GM12872 (cell line): ENCODE data around the gene LYZL1.

Source experiments
- CTCF ChIP-seq: IDR thresholded peaks from 3 replicates; pipeline ENCODE4 v1.5.1; 2011; ENCODE audit warnings: low read depth, mild to moderate bottlenecking, low read length, moderate library complexity; ENCODE audit not compliant: insufficient read depth

LYZL1 gene

GRCh38 chr10:29319205-29319781 is 30.4 kb downstream of the LYZL1 start:
- TF ChIP-seq CTCF = no peak

- no peak for TF ChIP-seq CTCF
Observed at GRCh38 chr10:29321656-29322055, 32.8 kb downstream of the LYZL1 start.

DNA sequence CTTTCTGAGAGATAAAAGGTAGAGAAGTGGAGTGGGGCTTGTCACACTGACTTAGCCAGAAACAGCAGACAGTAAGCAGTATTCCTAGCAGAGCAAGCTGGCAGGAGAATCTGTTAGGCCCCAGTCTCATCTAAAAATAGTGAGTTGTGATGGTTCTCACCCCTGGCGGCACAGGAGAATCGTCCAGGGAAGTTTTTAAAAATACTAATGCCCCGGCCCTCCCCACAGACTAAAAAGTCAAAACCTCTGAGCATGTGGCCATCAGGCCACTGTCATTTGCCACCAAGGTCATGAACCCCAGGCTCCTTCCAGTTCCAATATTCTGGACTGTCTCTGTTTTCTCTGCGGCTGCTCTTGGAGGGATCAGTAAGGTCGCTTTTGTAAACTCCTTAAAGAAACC is 34.0 kb downstream of the LYZL1 start:
- no peak for TF ChIP-seq CTCF

- TF ChIP-seq CTCF = no peak
Observed at GRCh38 chr10:29323367-29323766, 34.5 kb downstream of the LYZL1 start.

GRCh38 chr10:29324220-29324841 is 35.5 kb downstream of the LYZL1 start:
- TF ChIP-seq CTCF = no peak

DNA sequence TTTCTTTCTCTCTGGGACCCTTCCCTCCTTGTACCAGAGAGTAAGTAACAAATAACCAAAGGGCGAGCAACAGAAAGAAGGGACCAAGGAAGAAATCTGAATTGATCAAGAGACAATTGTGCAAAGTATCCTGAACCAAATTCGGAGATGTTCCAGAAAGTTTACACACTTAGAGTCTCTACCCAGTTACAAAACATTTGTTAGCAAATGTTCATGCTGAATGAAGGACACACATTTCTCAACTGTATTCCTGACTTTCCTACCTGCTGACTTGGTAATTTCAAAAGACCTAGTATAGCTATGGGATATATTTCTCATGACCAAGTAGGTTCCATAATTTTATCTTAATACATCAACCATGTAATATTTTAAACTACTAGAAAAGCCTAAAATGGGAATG is 37.4 kb downstream of the LYZL1 start:
- TF ChIP-seq CTCF = no peak

GRCh38 chr10:29326886-29327745 is 38.2 kb downstream of the LYZL1 start:
- no peak for TF ChIP-seq CTCF
